K562 treated with DMSO at 1 percent for 48 hours (cell line): Measurements from ENCODE around the gene IFNL1. TPM values are rescaled to one million over a fixed set of nuclear protein-coding genes. Genes with fewer than 3 reads are reported as not detected.

Experiments used
- total RNA-seq: library from RNA; unstranded; fragments of 300-600 nt; gene quantifications from 2 replicates; pipeline ENCODE4 v1.2.3, GENCODE V29; 2022; ENCODE audit warnings: low replicate concordance; ENCODE audit errors: extremely low read depth

IFNL1 gene
- not detected in 2 replicates for total RNA-seq

DNA sequence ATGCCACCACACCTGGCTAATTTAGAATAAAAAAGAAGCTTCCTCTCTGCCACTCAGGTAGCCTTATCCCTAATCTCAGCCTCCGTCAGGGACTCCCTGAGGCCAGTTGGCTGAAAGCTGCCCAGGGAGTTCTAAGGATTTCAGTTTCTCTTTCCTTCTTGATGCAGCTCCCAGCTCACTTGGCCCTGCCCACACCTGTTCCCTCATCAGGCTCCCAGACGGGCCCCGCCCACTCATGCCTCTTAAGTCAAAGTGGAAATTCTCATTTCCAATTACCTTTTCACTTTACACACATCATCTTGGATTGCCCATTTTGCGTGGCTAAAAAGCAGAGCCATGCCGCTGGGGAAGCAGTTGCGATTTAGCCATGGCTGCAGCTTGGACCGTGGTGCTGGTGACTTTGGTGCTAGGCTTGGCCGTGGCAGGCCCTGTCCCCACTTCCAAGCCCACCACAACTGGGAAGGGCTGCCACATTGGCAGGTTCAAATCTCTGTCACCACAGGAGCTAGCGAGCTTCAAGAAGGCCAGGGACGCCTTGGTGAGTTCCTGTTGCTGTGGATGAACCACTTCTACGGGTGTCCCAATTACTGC lies at the start of gene IFNL1:
TSS of gene IFNL1 (plus strand) at position 353 of the 591 bp plus-strand sequence. CDS start at position 368, 15 bp downstream.

GRCh38 chr19:39248806-39249205 lies 47.4 kb upstream of the IFNL1 start, which contains the start of gene IFNL4:
IFNL4 (minus strand) TSS chr19:39248856.

GRCh38 chr19:39268085-39268484 lies 28.1 kb upstream of the IFNL1 start, which contains the start of gene IFNL2:
IFNL2 (plus strand) TSS chr19:39268396; CDS start chr19:39268569, 173 bp downstream.

GRCh38 chr19:39341719-39342604 lies 45.8 kb downstream of the IFNL1 start, which contains the start of gene SAMD4B:
SAMD4B (plus strand) TSS chr19:39342421; CDS start chr19:39356894, 14,473 bp downstream.

Other genes with a start within 250 kb of the IFNL1 start
- not detected in 2 replicates for gene ACP7, start 212.0 kb upstream of the IFNL1 start, total RNA-seq
- 243 TPM in 1 of 2 replicates, not detected in the other for gene PAK4, start 170.6 kb upstream of the IFNL1 start, total RNA-seq
- gene NCCRP1, start 99.4 kb upstream of the IFNL1 start, total RNA-seq, result not detected in 2 replicates
- gene SYCN, start 92.1 kb upstream of the IFNL1 start, total RNA-seq, result not detected in 2 replicates
- gene IFNL3, start 51.4 kb upstream of the IFNL1 start, total RNA-seq, result not detected in 2 replicates
- not detected in 2 replicates for gene IFNL4, start 47.6 kb upstream of the IFNL1 start, total RNA-seq
- not detected in 2 replicates for gene IFNL2, start 28.0 kb upstream of the IFNL1 start, total RNA-seq
- gene LRFN1, start 24.5 kb downstream of the IFNL1 start, total RNA-seq, result not detected in 2 replicates
- not detected in 2 replicates for gene GMFG, start 39.6 kb downstream of the IFNL1 start, total RNA-seq
- not detected in 2 replicates for gene SAMD4B, start 46.0 kb downstream of the IFNL1 start, total RNA-seq
- not detected in 2 replicates for gene PAF1, start 94.7 kb downstream of the IFNL1 start, total RNA-seq
- gene MED29, start 95.0 kb downstream of the IFNL1 start, total RNA-seq, result not detected in 2 replicates
- not detected in 2 replicates for gene ZFP36, start 110.4 kb downstream of the IFNL1 start, total RNA-seq
- gene PLEKHG2, start 116.3 kb downstream of the IFNL1 start, total RNA-seq, result not detected in 2 replicates
- 3,626 and 6,643 TPM in 2 replicates for gene RPS16, start 139.5 kb downstream of the IFNL1 start, total RNA-seq
- gene SUPT5H, start 149.2 kb downstream of the IFNL1 start, total RNA-seq, result 132 TPM in 1 of 2 replicates, not detected in the other
- gene TIMM50, start 184.4 kb downstream of the IFNL1 start, total RNA-seq, result 5,575 TPM in 1 of 2 replicates, not detected in the other
- gene DLL3, start 202.5 kb downstream of the IFNL1 start, total RNA-seq, result not detected in 2 replicates
- gene SELENOV, start 218.7 kb downstream of the IFNL1 start, total RNA-seq, result not detected in 2 replicates
- not detected in 2 replicates for gene EID2B, start 236.4 kb downstream of the IFNL1 start, total RNA-seq
- not detected in 2 replicates for gene EID2, start 243.8 kb downstream of the IFNL1 start, total RNA-seq